ENCODE results near the gene TMC1. TPM values are rescaled to one million over a fixed set of nuclear protein-coding genes. Genes with fewer than 3 reads are reported as not detected.

The TMC1 gene
- total and polyA plus RNA-seq, 2 of the 13 experiments (the other 11 are each of a cell fraction or from before 2014, with no cell fraction given): 0.02 to 0.03 TPM

GRCh38 chr9:72565535-72565934 is 44.1 kb downstream of the TMC1 start:
- H3K36me3 ChIP-seq (replicated peaks in 1 of 2; ENCODE audit: control insufficient read depth in 1 of 2, insufficient read depth in 2 of 2, low read length in 2 of 2): no peaks in the 10 kb centered on the region
- in situ Hi-C loops (cut with HindIII; ENCODE audit: extremely low pct_ligation_motif_present, low pct_unique_long_range_greater_than_20kb) (no loop called here), intact Hi-C loops (cut with micrococcal nuclease; ENCODE audit: unreplicated experiment) (no loop called here)
- ATAC-seq (no peak), DNase-seq (ENCODE audit: low spot score) (no peak), FAIRE-seq (no peak)
- no peak overlapping the region for H3K4me2 ChIP-seq (ENCODE audit: low read depth, low read length)
- no peak overlapping the region for H3K9ac ChIP-seq (ENCODE audit: insufficient read depth, low read depth, low read length)
- H3K9me3 ChIP-seq (ENCODE audit: low read length): no peaks in the 10 kb centered on the region
- H3K27me3 ChIP-seq (ENCODE audit: control insufficient read depth in 1 of 2, insufficient read depth in 2 of 2, low read length in 2 of 2): no peaks in the 10 kb centered on the region
- no peak overlapping the region for H3K4me3 ChIP-seq (replicated peaks in 1 of 3; ENCODE audit: insufficient read depth in 1 of 3, low read depth in 2 of 3, low read length in 3 of 3)
- H3K79me2 ChIP-seq (ENCODE audit: insufficient read depth, low read length): no peaks in the 10 kb centered on the region
- POLR2A ChIA-PET: no interaction called here
- CTCF ChIA-PET (ENCODE audit: low intra/inter-chr PET ratio, low total read pairs): no interaction called here
- BruUV-seq (replicated peaks): no TSS peak
- H4K20me1 ChIP-seq (ENCODE audit: insufficient read depth, low read length): no peaks in the 10 kb centered on the region
- TF ChIP-seq KMT2B (CRISPR knock-in tag; IDR thresholded peaks at IDR 0.05): no peak
- TF ChIP-seq KAT7 (CRISPR knock-in tag; IDR thresholded peaks at IDR 0.05; ENCODE audit: borderline replicate concordance): no peak
- no peak for TF ChIP-seq ZBTB10 (CRISPR knock-in tag; IDR thresholded peaks at IDR 0.05; ENCODE audit: borderline replicate concordance)
- TF ChIP-seq MEF2D (CRISPR knock-in tag; IDR thresholded peaks at IDR 0.05): no peak
- TF ChIP-seq NFE2 (CRISPR knock-in tag; IDR thresholded peaks at IDR 0.05): no peak
- TF ChIP-seq GLMP (CRISPR knock-in tag; IDR thresholded peaks at IDR 0.05; ENCODE audit: borderline replicate concordance): no peak
- no peak for TF ChIP-seq LCORL (IDR thresholded peaks at IDR 0.05)
- no peak for TF ChIP-seq LCORL (CRISPR knock-in tag; IDR thresholded peaks at IDR 0.05)
- TF ChIP-seq ZGPAT (CRISPR knock-in tag; IDR thresholded peaks at IDR 0.05): no peak
- H3K27ac ChIP-seq (ENCODE audit: extremely low read length, insufficient read depth, low read length): no peak overlapping the region
- WGBS (ENCODE audit: low lambda C conversion rate): 75% methylated on average over 7 of the region's 7 CpGs
- no peak overlapping the region for H2AFZ ChIP-seq (ENCODE audit: low read length)
- no peaks in the 10 kb centered on the region for H3K4me1 ChIP-seq (ENCODE audit: insufficient read depth, low read length)

Data from HepG2 (cell line).